ENCODE measurements around the gene HOOK1.
A peak's percentile ranks its signal among the peaks of the same experiment; 100 is the strongest.
"Not testable (repeated sequence)": the region's sequence is repeated elsewhere in the genome, so short reads cannot be mapped to it uniquely, and the experiment has no call there.

The HOOK1 gene

DNA sequence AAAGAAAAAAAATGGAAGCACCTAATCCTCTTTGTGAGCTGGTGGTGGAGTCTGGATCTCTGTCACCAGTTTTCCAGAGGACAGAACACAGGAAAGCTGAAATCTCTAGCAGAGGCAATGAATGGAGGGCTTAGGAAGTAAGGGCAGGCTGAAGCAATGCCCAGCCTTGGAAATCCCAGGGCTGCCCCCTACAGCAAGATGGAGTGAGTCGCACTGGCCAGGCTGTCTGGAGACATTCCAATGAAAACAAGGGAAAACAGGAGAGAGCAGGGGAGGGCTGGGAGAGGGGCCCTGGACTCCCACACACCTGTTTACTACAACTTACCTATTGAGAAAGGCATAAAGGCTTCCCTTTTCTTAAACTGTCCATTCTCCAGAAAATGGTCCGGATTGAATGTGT, 85.9 kb downstream of the HOOK1 start:
- TF ChIP-seq, protein P1, sequence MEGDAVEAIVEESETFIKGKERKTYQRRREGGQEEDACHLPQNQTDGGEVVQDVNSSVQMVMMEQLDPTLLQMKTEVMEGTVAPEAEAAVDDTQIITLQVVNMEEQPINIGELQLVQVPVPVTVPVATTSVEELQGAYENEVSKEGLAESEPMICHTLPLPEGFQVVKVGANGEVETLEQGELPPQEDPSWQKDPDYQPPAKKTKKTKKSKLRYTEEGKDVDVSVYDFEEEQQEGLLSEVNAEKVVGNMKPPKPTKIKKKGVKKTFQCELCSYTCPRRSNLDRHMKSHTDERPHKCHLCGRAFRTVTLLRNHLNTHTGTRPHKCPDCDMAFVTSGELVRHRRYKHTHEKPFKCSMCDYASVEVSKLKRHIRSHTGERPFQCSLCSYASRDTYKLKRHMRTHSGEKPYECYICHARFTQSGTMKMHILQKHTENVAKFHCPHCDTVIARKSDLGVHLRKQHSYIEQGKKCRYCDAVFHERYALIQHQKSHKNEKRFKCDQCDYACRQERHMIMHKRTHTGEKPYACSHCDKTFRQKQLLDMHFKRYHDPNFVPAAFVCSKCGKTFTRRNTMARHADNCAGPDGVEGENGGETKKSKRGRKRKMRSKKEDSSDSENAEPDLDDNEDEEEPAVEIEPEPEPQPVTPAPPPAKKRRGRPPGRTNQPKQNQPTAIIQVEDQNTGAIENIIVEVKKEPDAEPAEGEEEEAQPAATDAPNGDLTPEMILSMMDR (conservative IDR thresholded peaks at IDR 0.05): no peak
- H3K27ac ChIP-seq: no peak overlapping the region

DNA sequence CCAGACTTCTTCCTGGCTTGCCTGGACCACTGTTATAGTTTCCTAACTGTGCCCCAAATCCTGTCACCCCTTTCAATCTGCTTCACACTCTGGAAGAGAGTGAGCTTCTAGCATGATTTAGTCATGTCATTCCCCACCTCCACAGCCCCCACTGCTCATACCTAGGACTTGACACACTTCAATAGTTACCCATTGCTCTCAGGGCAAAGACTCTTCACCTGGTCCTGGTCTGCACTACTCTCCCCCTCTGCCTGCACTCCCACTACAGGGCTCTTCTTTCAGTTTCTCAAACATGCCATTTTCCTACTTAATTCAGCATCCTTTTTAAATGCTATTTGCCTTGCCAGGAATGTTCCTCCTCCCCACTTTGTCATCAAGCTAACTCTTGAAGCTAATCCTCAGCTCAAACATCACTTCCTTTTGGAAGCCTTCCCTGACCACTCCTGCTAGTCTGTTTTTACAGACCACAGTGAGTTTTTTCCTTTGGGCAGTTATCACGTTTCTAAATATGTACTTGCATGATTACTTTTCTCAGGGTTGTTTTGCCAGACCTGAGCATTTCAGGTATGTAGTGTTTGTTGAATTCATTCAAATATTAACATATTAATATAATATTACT, 87.1 kb downstream of the HOOK1 start:
- H3K27ac ChIP-seq: peak overlapping the region; percentile 50

DNA sequence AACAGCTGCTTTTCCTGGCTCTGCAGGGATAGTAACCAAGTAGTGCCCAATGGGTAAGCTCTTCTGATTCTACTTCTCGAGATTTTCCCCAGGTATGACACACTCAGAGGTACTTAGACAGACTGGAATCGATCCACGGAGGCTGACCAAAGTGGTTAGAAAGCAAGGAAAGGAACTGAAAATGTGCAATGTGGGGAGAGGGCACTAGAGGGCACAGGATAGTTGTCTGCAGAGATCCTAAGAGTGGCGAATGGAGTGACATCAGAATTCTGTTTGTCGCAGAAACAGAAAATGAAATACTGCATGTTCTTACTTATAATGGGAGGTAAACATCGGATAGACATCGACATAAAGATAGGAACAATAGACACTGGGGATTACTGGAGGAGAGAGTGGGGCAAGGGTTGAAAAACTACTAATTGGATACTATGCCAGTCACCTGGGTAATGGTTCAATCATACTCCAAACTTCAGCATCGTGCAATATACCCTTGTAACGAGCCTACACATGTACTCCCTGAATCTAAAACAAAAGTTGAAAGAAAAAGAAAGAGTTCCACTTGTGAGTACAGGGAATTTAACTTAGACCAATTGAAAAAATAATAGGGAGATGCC, 88.5 kb downstream of the HOOK1 start:
- TF ChIP-seq, protein P1 (conservative IDR thresholded peaks at IDR 0.05): peak; percentile 88
- peak overlapping the region; percentile 50 for H3K27ac ChIP-seq

More for the DNA sequence above, 87.1 kb downstream of the HOOK1 start:
- TF ChIP-seq, protein P1 (conservative IDR thresholded peaks at IDR 0.05): no peak

DNA sequence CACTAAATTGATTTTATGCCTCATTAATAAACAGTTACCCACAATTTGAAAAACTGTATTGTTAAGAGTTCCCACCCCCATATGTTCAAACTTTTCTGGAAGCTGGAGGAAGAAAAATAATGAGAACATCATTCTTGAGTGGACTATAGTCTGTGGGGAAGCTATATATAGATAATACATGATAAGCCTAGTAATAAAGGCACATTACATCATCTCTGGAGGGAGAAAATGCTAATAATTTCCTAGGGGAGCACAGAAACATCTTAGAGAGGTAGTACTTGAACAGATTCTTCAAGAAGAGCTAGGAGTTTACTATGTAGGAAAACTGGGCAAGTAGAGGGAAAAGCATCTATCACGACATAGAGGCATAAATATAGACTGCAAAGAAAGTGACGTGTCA, 92.2 kb downstream of the HOOK1 start:
- TF ChIP-seq, protein P1 (conservative IDR thresholded peaks at IDR 0.05): no peak

DNA sequence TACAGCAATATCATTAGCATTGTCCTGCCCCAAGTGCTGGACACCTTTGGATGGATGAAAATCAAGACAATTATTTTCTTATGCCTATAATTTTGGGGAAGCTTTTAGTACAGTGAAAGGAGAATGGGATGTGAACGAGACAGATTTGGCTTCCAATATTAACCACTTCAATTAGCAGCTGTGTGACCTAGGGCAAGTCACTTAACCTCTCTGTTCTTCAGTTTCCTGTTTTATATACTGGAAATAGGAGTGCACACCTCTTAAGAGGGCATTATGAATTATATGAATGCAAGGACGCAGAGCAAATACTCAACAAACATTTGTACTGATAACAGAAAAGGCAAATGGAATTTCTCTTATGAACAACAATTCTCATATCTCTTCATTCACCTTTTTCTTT, 93.3 kb downstream of the HOOK1 start:
- TF ChIP-seq, protein P1 (conservative IDR thresholded peaks at IDR 0.05): no peak
- H3K27ac ChIP-seq: no peak overlapping the region

More for the DNA sequence above, 92.2 kb downstream of the HOOK1 start:
- H3K27ac ChIP-seq: no peak overlapping the region

DNA sequence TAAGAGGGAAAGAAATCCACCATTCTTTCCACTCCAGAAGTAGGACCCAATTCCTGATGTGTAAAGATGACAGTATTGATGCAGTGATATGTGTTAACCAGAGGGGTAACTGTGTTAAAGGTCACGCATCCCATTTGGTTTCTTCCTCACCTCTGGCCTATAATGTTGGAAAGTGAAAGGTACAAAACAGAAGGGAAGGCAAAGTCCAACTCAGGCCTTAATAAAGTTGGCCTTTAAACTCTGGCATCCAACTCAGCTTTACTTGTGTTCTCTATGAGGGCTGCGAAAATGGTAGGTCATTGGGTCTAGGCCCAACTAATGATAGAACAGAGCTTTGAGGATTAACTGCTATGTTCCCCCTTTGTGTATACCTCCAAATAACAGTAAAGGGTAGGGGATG, 93.9 kb downstream of the HOOK1 start:
- TF ChIP-seq, protein P1 (conservative IDR thresholded peaks at IDR 0.05): no peak

DNA sequence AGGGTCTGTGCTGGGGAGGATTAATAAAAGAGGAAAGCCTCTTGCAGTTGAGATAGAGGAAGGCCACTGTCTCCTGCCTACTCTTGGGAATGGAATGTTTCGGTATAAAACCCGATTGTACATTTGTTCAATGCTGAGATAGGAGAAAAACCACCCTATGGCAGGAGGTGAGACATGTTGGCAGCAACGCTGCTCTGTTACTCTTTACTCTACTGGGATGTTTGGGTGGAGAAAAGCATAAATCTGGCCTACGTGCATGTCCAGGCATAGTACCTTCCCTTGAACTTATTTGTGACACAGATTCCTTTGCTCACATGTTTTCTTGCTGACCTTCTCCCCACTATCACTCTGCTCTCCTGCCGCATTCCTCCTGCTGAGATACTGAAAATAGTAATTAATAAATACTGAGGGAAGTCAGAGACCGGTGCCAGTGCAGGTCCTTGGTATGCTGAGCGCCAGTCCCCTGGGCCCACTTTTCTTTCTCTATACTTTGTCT, 100.1 kb downstream of the HOOK1 start:
- H3K27ac ChIP-seq: not testable (repeated sequence)

More for the DNA sequence above, 93.9 kb downstream of the HOOK1 start:
- H3K27ac ChIP-seq: no peak overlapping the region

DNA sequence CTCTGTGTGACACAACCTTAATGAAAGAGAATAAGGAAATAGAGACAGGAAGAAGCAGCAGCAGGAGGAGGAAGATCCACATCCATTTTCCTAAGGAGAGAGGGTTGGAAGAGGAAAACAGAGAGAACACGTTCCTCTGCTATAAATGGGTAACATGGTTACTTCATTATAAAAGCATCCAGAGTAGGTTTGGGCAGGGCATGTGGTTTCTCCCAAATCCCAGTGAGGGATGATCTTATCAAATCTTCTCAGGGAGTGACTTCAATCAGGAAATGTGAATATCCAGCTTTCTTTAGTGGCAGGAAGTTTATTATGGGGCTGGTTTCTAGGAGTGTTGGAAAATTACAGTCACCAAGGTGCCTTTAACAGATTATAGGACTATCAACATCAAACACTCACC, 100.8 kb downstream of the HOOK1 start:
- H3K27ac ChIP-seq: no peak overlapping the region
- TF ChIP-seq, protein P1 (conservative IDR thresholded peaks at IDR 0.05): no peak

Data from VCaP (cell line).